GM18907 (cell line): ENCODE results near the gene DCAF15.
"Not testable (repeated sequence)": the region's sequence is repeated elsewhere in the genome, so short reads cannot be mapped to it uniquely, and the experiment has no call there.

Experiments used
- ATAC-seq: cut with Tn5 transposase; IDR thresholded peaks from one replicate; pipeline ENCODE4 v1.9.1; 2021; ENCODE audit warnings: mild to moderate bottlenecking, moderate library complexity; ENCODE audit not compliant: unreplicated experiment

The DCAF15 gene

GRCh38 chr19:13952154-13952930, at the start of gene DCAF15:
Gene DCAF15 (plus strand): TSS chr19:13952509. CDS start chr19:13952513, 4 bp downstream.
- ATAC-seq: peak; percentile 96

- ATAC-seq: no peak
Measured at GRCh38 chr19:13902993-13903555, 49.2 kb upstream of the DCAF15 start.

- peak; percentile 89 for ATAC-seq
Measured at GRCh38 chr19:13905634-13906520, 46.4 kb upstream of the DCAF15 start, which contains the start of the genes BRME1 and CC2D1A. Gene BRME1 (minus strand): TSS chr19:13906117. CDS start chr19:13904892, 1,225 bp downstream. Gene CC2D1A (plus strand): TSS chr19:13906201. CDS start chr19:13906442, 241 bp downstream.

- ATAC-seq: no peak
Measured at GRCh38 chr19:13906521-13906904, 45.8 kb upstream of the DCAF15 start.

- no peak for ATAC-seq
Measured at GRCh38 chr19:13906910-13907309, 45.4 kb upstream of the DCAF15 start.

GRCh38 chr19:13908674-13909073, 43.6 kb upstream of the DCAF15 start:
- ATAC-seq: no peak

- ATAC-seq: no peak
Measured at GRCh38 chr19:13909430-13909829, 42.9 kb upstream of the DCAF15 start.

- no peak for ATAC-seq
Measured at GRCh38 chr19:13913352-13913751, 39.0 kb upstream of the DCAF15 start.

- no peak for ATAC-seq
Measured at GRCh38 chr19:13914777-13915176, 37.5 kb upstream of the DCAF15 start.

GRCh38 chr19:13917888-13918406, 34.4 kb upstream of the DCAF15 start:
- ATAC-seq: no peak

GRCh38 chr19:13918726-13919411, 33.4 kb upstream of the DCAF15 start:
- ATAC-seq: no peak

GRCh38 chr19:13920524-13920923, 31.8 kb upstream of the DCAF15 start:
- no peak for ATAC-seq

GRCh38 chr19:13920940-13921747, 31.2 kb upstream of the DCAF15 start:
- no peak for ATAC-seq

- ATAC-seq: not testable (repeated sequence)
Measured at GRCh38 chr19:13922118-13922517, 30.2 kb upstream of the DCAF15 start.

- no peak for ATAC-seq
Measured at GRCh38 chr19:13923194-13923987, 28.9 kb upstream of the DCAF15 start.

GRCh38 chr19:13926010-13926409, 26.3 kb upstream of the DCAF15 start:
- no peak for ATAC-seq

GRCh38 chr19:13926715-13927114, 25.6 kb upstream of the DCAF15 start:
- no peak for ATAC-seq

GRCh38 chr19:13929340-13929739, 23.0 kb upstream of the DCAF15 start:
- no peak for ATAC-seq

GRCh38 chr19:13929956-13930355, 22.4 kb upstream of the DCAF15 start:
- ATAC-seq: no peak
